HG03575 (cell line): ENCODE results near the gene HSD17B8.

ENCODE experiments used
- ATAC-seq: cut with Tn5 transposase; IDR thresholded peaks from one replicate; pipeline ENCODE4 v1.9.1; 2021; ENCODE audit not compliant: unreplicated experiment, insufficient number of reproducible peaks, low FRiP score; ENCODE audit errors: extremely low read depth

HSD17B8 gene

DNA sequence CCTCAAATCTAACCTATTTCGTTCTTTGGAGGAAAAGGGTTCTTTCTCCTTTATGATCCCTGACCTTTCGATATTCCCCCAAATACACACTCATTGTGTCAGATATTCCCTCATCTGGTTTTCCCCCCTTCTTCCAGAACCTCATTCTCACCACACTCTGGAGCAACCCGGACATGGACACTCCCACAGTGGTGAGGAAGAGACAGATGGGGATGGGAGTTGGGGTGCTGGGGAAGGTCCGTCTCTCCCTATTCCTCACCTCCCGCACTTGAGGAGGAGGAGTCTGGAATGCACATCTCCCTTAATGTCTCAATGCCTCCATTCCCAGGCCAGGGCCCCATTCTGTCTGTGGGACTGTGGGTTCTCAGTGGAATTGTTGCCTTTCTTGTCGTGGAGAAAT, 2.5 kb upstream of the HSD17B8 start:
- no peak for ATAC-seq

DNA sequence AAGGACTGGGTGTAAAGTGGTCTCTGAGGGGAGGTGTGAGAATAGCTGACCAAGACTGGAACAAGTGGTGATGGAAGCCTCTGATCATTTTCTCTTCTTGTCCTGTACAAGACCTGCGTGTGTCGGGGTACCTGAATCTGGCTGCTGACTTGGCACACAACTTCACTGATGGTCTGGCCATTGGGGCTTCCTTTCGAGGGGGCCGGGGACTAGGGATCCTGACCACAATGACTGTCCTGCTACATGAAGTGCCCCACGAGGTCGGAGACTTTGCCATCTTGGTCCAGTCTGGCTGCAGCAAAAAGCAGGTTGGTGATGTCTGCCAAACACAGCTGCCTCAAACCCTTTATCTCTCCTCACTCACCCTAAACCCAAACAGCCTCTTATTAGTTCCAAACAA, 1.7 kb upstream of the HSD17B8 start:
- no peak for ATAC-seq

DNA sequence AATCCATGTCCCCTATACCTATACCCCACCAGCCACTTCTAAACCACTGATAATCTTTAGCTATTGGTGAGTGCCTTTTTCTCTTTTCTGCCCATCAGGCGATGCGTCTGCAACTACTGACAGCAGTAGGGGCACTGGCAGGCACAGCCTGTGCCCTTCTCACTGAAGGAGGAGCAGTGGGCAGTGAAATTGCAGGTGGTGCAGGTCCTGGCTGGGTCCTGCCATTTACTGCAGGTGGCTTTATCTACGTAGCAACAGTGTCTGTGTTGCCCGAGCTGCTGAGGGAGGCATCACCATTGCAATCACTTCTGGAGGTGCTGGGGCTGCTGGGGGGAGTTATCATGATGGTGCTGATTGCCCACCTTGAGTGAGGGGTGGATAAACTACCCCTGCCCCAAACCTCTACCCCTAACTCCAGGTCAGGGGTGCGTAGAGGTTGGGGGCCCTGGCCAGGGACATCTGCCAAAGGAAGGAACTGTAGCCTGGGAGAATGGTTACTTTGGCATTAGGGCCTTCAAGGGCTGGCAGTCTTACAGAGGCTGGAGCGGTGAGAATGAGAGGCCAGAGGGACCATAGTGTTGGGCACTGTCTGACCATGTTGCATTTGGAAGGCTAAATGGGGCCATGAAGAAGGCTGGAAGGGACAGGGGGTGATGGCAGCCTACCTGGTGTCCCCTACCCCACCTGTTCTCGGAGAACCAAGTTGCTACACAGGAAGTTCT, 851 bp upstream of the HSD17B8 start:
- no peak for ATAC-seq

- no peak for ATAC-seq
Observed at GRCh38 chr6:33204165-33204414, 365 bp upstream of the HSD17B8 start.

DNA sequence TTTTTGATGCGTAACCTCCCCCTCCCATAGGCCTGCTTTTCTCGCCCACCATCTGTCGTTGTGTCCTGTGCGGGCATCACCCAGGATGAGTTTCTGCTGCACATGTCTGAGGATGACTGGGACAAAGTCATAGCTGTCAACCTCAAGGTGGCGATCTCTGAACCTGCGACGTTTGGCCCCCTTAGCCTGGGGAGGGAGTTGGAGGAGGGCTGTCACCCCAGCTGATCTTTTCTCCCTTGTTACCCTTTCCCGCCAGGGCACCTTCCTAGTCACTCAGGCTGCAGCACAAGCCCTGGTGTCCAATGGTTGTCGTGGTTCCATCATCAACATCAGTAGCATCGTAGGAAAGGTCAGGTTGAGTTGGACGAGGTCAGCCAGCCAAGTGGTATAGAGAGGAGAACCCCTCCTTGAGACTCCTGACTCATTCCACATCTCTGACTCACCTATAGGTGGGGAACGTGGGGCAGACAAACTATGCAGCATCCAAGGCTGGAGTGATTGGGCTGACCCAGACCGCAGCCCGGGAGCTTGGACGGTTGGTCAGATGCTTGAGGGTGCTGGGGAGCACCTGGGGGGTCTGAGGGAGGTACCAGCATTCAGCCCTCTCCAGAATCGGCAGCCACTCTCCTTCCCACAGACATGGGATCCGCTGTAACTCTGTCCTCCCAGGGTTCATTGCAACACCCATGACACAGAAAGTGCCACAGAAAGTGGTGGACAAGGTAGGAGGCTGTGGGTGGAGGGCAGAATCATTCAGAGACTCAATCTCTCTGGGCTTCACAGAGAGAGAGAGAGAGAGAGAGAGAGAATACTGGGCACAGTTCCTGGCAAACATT, 954 bp downstream of the HSD17B8 start:
- no peak for ATAC-seq

GRCh38 chr6:33206027-33206863, 1.8 kb downstream of the HSD17B8 start:
- no peak for ATAC-seq

DNA sequence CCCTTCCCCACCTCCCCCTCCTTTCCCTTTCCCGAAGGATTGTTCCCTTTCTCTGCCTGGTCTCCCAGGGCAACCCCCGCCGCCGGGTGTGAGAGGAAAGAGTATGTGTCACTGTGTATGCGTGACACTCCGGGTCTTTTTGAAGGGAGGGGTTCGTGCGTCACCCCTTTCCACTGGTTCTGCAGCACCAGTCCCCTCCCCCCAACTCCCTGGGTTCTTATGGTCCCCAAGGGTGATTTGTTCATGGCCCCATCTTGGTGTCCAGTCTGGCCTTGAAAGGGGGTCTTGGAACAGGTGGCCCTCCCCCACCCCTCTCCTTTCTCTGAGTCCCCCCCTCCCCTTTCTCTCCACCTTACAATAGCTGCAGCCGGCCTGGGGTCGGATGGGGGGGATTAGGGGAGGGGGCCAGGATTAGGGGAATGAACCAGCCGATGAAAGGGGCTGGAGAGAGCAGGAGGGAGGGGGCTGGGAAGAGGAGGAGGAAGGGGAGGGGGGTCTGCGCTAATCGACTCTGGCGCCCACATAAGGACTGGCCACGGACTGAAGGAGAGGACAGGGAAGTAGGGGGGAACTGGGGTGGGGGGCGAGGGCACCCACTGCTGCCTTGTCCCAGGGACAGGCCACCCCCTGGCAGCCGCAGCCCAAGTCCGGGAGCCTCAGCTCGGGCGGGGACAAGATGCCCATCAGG, 2.6 kb downstream of the HSD17B8 start:
- ATAC-seq = no peak

DNA sequence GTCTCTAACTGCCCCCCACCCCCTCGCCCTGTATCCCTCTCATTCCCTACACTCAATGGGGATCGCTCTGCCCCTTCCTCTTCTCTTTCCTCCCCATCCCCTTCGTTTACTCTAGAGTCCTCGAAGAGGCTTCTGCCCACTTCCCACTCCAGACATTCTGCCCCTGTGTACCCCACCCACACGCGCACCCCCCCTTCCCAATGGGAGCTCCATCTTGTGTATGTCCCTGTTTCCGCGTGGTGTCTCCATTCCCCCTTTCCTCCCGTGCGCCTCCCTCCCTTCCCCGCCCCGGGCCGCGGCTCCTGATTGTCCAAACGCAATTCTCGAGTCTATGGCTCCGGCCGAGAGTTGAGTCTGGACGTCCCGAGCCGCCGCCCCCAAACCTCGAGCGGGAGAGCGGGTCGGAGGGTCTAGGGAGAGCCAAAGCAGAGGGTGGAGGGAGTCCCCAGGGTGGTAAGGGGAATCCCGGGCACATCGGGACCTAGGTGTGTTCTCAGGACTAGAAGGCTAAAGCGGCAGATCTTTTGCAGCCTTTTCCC, 3.2 kb downstream of the HSD17B8 start:
- ATAC-seq = no peak

- no peak for ATAC-seq
Observed at GRCh38 chr6:33208091-33208967, 3.9 kb downstream of the HSD17B8 start, which contains the start of gene RING1. Gene RING1 (plus strand): TSS chr6:33208500. CDS start chr6:33208823, 323 bp downstream.

DNA sequence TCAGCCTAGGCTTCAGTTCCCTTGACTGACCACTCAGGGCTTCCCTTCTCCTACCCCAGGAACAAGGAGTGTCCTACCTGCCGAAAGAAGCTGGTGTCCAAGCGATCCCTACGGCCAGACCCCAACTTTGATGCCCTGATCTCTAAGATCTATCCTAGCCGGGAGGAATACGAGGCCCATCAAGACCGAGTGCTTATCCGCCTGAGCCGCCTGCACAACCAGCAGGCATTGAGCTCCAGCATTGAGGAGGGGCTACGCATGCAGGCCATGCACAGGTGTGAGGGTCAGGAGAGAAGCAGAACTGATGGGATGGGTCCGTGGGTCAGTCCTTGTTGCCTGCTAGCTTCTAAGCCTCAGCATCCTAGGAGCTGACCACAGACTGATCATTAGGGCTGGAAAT, 5.4 kb downstream of the HSD17B8 start:
- ATAC-seq = no peak

GRCh38 chr6:33211136-33211535, 6.7 kb downstream of the HSD17B8 start:
- no peak for ATAC-seq

GRCh38 chr6:33211666-33212422, 7.4 kb downstream of the HSD17B8 start:
- ATAC-seq = no peak

DNA sequence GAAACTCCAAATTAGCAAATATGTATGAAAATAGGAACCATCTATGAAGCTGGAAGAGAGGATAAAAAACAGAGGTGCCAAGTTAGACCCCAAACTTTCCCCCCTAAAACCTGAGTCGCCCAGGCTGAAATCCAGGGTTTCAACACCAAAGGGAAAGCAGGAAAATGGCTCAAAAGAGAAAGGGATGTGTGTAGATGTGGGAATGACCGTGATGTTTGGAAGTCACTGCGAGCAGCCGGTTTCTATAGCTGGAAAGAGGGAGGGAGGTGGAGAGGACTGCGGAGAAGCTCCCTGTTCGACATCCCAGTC, 8.4 kb downstream of the HSD17B8 start:
- no peak for ATAC-seq

- ATAC-seq = no peak
Observed at GRCh38 chr6:33213166-33213988, 8.9 kb downstream of the HSD17B8 start.

GRCh38 chr6:33213989-33214335, 9.5 kb downstream of the HSD17B8 start:
- ATAC-seq = no peak

GRCh38 chr6:33215271-33216116, 11.0 kb downstream of the HSD17B8 start:
- no peak for ATAC-seq
